ENCODE measurements around the gene KRI1.
A peak's percentile ranks its signal among the peaks of the same experiment; 100 is the strongest.
"Not testable (repeated sequence)": the region's sequence is repeated elsewhere in the genome, so short reads cannot be mapped to it uniquely, and the experiment has no call there.

The KRI1 gene

GRCh38 chr19:10548746-10549276 lies 17.0 kb downstream of the KRI1 start:
- DNase-seq (ENCODE audit: low read depth, low spot score) = no peak
- CTCF ChIA-PET = interaction anchor here (1.0 kb wide), 1 partner anchor 14 kb away, joined by 4 read pairs; no protein-coding TSS in a partner anchor
- POLR2A ChIA-PET = no interaction called here
- no peak overlapping the region for H3K4me3 ChIP-seq (ENCODE audit: low read depth, low read length)
- TF ChIP-seq CTCF (IDR thresholded peaks at IDR 0.05; ENCODE audit: insufficient read depth, low read length, missing control alignments) = no peak

- TF ChIP-seq CTCF (IDR thresholded peaks at IDR 0.05; ENCODE audit: insufficient read depth, low read length, missing control alignments) = no peak
Measured at GRCh38 chr19:10546817-10547216, 19.0 kb downstream of the KRI1 start.

GRCh38 chr19:10544753-10545251 lies 21.0 kb downstream of the KRI1 start:
- TF ChIP-seq CTCF (IDR thresholded peaks at IDR 0.05; ENCODE audit: insufficient read depth, low read length, missing control alignments) = no peak
- no peak for DNase-seq (ENCODE audit: low read depth, low spot score)
- H3K4me3 ChIP-seq (ENCODE audit: low read depth, low read length) = peak overlapping the region; percentile 71
- CTCF ChIA-PET = no interaction called here
- POLR2A ChIA-PET = no interaction called here

More at GRCh38 chr19:10546817-10547216, 19.0 kb downstream of the KRI1 start:
- CTCF ChIA-PET = interaction anchor here (1.5 to 2.3 kb wide), 4 partner anchors 13 to 97 kb away, joined by 4 to 7 read pairs (median 4); partner anchors contain the start of gene KRI1
- POLR2A ChIA-PET = no interaction called here
- H3K4me3 ChIP-seq (ENCODE audit: low read depth, low read length) = no peak overlapping the region
- no peak for DNase-seq (ENCODE audit: low read depth, low spot score)

GRCh38 chr19:10544242-10544752 lies 21.5 kb downstream of the KRI1 start:
- no peak for TF ChIP-seq CTCF (IDR thresholded peaks at IDR 0.05; ENCODE audit: insufficient read depth, low read length, missing control alignments)
- DNase-seq (ENCODE audit: low read depth, low spot score) = no peak
- H3K4me3 ChIP-seq (ENCODE audit: low read depth, low read length) = peak overlapping the region; percentile 71
- ChIA-PET POLR2A (no interaction called here), CTCF (no interaction called here)

GRCh38 chr19:10543420-10544241 lies 22.2 kb downstream of the KRI1 start, which contains the start of gene ATG4D:
Gene ATG4D, plus strand, starts transcription at chr19:10543904. Its CDS starts 187 bp downstream, at chr19:10544091.
- ChIA-PET POLR2A (no interaction called here), CTCF (interaction anchor here (0.6 to 1.8 kb wide), 7 partner anchors 9 to 311 kb away, joined by 3 to 6 read pairs (median 3); partner anchors contain the start of gene KRI1)
- peak within 1 kb of the TSS; percentile 71 for H3K4me3 ChIP-seq (ENCODE audit: low read depth, low read length)
- no peak for TF ChIP-seq CTCF (IDR thresholded peaks at IDR 0.05; ENCODE audit: insufficient read depth, low read length, missing control alignments)
- no peak for DNase-seq (ENCODE audit: low read depth, low spot score)

- no peak for DNase-seq (ENCODE audit: low read depth, low spot score)
- TF ChIP-seq CTCF (IDR thresholded peaks at IDR 0.05; ENCODE audit: insufficient read depth, low read length, missing control alignments) = no peak
- ChIA-PET CTCF (interaction anchor here (0.6 to 1.8 kb wide), 8 partner anchors 9 to 312 kb away, joined by 3 to 6 read pairs (median 3); partner anchors contain the start of gene KRI1), POLR2A (no interaction called here)
- no peak overlapping the region for H3K4me3 ChIP-seq (ENCODE audit: low read depth, low read length)
Measured at GRCh38 chr19:10543059-10543419, 22.8 kb downstream of the KRI1 start.

- H3K4me3 ChIP-seq (ENCODE audit: low read depth, low read length); POLR2A ChIA-PET; DNase-seq (ENCODE audit: low read depth, low spot score); CTCF ChIA-PET: not testable (repeated sequence)
Measured at GRCh38 chr19:10539016-10539415, 26.8 kb downstream of the KRI1 start.

Data from AG04449 (cell line).